Cortex of kidney (tissue), 1 donor: ENCODE measurements around the gene PSMG3.

Experiments
- DNase-seq: peaks from one replicate; lab custom pipeline; 2025; lab: John Stamatoyannopoulos, UW

Gene PSMG3

GRCh38 chr7:1558181-1558811 lies 11.5 kb downstream of the PSMG3 start:
- DNase-seq = no peak

DNA sequence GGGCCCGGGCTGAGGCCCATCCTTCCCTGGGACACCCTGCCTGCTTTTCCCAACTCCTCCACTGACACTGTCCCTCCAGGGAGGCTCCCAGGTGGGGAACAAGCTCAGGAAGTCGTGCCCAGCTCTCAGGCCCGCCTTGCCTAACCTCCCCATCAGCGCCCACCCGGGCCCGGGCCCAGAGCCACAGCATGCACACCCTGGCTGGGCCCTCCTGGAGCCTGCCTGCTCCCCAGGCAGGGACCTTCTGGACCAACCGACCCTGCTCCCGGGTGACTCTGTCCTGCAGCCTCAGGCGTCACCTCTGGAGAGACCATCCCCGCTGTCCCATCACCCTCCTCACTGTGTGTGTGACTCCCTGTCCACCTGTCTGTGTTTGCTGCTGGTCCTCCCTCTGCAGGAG lies 12.1 kb downstream of the PSMG3 start:
- no peak for DNase-seq

DNA sequence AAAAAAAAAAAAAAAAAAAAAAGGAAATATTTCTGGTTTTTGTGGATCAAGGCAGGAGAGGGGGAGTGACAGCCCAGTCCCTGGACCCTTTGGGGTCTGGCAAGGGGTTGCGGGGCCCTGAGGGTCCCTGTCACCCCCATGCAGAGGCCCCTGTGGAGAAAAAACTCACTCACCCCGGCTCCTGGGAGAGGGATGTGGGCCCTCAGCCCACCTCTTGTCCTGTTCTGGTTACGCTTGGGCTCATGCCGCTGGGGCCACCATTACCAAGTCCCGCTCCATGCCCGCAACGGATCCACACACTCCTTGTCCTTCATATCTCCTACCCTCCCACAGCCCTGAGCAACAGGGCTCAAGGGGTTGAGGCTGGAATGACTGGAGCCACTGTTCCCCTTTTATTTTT lies 12.8 kb downstream of the PSMG3 start:
- DNase-seq = no peak

- no peak for DNase-seq
These were observed 13.9 kb downstream of the PSMG3 start, which contains the start of gene TMEM184A for GRCh38 chr7:1555813-1556543. Gene TMEM184A, minus strand, starts transcription at chr7:1556205. Its CDS starts 721 bp downstream, at chr7:1555484.

GRCh38 chr7:1555046-1555812 lies 14.6 kb downstream of the PSMG3 start:
- DNase-seq = no peak

DNA sequence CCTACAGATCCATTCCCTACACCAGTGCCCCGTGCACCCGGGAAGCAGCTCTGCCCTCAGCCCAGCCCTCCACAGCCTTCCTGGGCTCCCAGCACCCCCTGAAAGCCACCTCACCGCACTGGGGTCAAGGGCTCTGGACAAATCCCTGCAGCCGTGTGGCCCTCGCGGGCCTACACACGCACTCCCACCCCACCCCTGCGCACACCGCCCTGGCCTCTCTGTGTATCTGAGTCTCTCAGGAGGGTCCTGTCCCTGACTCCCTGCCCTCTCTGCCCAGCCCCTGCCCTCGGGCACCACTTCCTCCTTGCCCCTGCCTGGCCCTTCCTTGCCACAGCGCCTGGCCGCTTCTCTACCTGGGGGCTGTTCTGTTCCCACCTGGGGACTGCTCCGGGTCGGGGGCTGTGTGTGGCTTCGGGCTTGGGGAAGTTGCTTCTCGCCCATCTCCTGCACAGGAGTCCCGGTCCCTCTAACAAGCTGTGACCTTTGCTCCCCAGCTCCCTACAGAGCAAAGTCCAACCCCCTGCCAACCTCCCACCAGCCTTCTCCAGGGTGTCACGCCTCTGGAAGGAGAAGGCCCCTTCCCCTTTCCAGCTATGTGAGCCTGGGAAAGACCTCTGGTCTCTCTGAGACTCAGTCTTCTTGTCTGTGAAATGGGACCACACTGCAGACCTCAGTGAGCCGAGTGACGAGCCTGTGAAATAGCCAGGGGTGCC lies 15.3 kb downstream of the PSMG3 start:
- no peak for DNase-seq

GRCh38 chr7:1553512-1554210 lies 16.2 kb downstream of the PSMG3 start:
- DNase-seq = no peak

DNA sequence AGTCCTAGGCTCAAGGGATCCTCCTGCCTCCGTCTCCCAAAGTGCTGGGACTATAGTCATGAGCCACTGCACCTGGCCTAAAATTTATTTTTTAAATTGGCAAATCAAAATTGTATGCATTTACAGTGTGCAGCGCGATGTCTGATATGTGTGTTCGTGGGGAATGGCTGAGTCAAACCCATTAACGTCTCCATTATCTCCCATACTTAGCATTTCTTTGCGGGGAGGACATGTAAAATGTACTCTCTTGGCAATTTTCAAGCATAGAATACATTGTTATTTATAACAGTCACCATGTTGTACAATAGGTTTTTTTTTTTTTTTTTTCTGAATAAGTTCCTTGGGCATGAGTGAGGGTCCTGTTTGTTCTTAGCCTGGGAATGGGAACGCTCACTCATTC lies 17.6 kb downstream of the PSMG3 start:
- no peak for DNase-seq

GRCh38 chr7:1550846-1551155 lies 19.0 kb downstream of the PSMG3 start:
- no peak for DNase-seq

DNA sequence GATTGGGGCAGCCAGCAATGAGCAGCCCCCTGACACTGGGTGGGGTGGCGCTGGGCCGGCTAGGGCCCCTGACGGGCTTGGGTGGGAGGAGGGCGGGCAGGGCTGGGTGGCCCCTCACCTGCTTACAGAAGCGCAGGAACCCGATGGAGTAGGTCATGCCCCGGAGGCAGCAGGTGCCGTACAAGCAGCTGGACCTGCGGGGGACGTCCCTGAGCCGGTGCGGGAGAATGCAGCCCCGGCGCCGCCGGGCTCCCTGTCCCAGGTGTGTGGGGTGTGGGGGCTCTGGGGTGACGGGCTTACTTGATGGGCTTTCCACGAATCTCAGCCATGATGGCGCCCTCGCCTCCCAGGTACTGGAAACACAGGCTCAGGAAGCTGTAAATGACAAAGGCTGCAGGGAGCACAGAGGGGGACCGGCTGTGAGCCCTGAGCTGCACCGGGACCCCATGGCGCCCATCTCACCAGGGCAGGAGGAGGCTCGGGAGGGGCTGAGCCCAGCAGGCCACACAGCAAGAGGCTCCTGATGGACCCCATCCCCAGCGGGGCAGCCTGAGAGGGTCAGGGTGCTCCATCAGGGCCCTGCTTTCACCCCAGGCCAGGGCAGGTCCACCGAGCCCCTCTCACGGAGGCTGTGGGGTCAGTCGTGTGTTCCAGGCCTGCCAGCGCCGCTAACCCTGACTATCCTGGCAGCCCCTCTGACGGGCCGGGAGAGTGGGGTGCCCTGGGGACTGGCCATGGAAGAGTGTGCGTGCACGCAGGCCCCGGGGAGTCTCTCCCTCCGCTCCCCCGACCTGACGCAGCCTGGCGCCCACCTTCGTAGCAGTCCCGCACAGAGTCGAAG lies 19.6 kb downstream of the PSMG3 start:
- no peak for DNase-seq

- DNase-seq = no peak
These were observed 20.4 kb downstream of the PSMG3 start for GRCh38 chr7:1549357-1550004.

GRCh38 chr7:1548944-1549343 lies 20.9 kb downstream of the PSMG3 start:
- no peak for DNase-seq

DNA sequence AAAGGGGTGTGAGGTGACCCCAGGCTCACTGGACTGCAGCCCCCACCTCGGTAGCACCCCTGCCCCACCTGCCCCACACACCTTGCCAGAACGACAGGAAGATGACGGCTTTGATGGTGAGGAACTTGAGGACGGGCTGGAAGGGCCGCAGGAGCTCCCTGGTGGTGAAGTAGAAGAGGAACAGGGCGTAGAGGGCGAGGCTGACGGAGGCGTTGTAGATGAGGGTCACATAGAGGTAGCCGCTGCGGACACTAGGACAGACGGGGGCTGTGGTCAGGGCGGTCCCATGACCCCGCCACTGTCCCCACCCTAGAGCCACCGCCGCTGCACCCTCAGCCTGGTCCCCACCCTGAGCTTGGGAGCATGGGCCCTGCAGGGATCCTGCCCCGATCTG lies 21.4 kb downstream of the PSMG3 start:
- no peak for DNase-seq

- DNase-seq = no peak
These were observed 21.9 kb downstream of the PSMG3 start for GRCh38 chr7:1547777-1548437.

DNA sequence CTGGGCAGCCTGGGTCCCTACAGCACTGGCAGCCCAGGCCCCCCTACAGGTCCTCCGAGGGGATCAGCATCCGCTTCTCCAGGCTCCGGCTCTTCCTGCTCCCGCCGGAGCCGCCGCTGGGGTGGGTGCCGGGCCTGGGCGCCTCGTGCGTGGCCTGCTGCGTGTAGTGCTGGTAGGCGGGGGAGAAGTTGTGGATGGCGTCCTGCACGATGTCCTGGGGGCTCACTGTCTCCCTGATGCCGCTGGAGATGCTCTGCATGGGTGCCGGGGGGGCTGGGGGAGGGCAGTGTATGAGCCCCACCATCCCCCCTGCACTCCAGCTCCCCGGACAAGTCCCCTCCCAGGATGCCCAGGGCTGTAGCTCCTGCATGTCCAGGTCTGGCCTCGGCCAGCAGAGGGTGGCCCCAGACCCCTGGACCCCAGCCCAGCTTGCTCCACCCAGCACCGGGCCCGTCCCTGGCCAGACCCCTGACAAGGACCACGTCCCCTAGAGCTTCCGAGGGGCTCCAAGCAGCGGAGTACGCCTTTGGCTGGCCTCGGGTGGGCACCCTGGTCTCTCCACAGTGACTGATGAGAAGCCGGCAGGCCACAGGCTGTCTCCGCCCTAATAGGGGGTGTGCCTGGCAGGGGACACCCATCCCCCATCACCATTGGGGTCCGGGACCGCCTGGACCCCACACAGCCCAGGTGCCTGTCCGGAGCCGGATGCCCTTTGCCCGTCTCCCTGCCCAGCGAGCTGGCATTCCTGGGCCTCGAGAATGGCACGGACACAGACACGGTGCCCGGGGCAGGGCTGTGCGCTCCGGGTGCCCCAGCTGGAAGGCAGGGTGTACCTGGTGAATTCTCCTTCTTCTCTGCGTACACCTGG lies 22.7 kb downstream of the PSMG3 start:
- DNase-seq = no peak

DNA sequence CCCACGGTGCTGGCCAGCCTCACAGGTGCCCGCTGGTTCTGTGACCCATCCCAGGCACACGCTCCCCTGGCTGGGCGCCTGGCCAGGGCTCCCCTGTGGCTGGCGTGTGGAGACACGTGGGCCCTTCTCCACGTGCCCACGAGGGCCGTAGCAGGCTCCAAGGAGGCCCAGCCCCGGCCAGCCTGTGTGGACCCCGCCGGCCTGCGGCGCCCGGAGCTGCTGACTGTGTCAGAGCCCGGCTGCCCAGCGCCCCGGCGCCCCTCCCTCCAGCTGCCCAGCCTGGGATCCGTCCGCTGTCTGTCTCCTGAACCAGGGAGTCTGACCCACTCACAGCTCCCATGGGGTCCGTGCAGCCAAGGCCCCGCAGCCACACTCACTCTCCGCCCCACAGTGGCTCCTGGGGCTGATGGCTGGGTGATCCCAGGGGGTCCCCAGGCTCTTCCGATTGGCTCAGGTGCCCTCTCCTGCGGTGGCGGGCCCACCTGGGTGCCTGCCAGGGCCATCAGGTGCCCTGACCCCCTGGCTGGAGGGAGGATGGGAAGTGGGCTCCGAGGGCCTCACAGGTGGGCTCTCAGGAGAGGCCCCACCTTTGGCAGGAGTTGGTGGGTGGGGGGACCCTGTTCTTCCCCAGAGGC lies 23.4 kb downstream of the PSMG3 start:
- DNase-seq = no peak

GRCh38 chr7:1545417-1546246 lies 24.2 kb downstream of the PSMG3 start:
- no peak for DNase-seq
